HG03097 (cell line): Measurements from ENCODE around the gene LIN9.

Experiments used
- ATAC-seq: cut with Tn5 transposase; IDR thresholded peaks from one replicate; pipeline ENCODE4 v1.9.1; 2021; ENCODE audit not compliant: unreplicated experiment, low FRiP score

The LIN9 gene

GRCh38 chr1:226181996-226182714 lies 126.8 kb downstream of the LIN9 start:
- no peak for ATAC-seq
